IPS-20b (cell line): ENCODE measurements around the gene GTF3C5.
"Not testable (repeated sequence)": the region's sequence is repeated elsewhere in the genome, so short reads cannot be mapped to it uniquely, and the experiment has no call there.

ENCODE experiments used
- H3K27ac ChIP-seq: one replicate; pipeline ENCODE4 v1.5.1; 2013; ENCODE audit warnings: low read length
- H3K27me3 ChIP-seq: 2 replicates; pipeline ENCODE4 v1.6.1; 2013; ENCODE audit warnings: mild to moderate bottlenecking, low read length, inconsistent platforms; ENCODE audit not compliant: insufficient read depth
- H3K36me3 ChIP-seq: 2 replicates; pipeline ENCODE4 v1.6.1; 2013; ENCODE audit warnings: low read depth, mild to moderate bottlenecking, inconsistent platforms, low read length, moderate library complexity; ENCODE audit not compliant: insufficient read depth
- H3K4me1 ChIP-seq: 2 replicates; pipeline ENCODE4 v1.6.1; 2013; ENCODE audit warnings: mild to moderate bottlenecking, control low read depth, inconsistent platforms, low read length, moderate library complexity; ENCODE audit not compliant: insufficient read depth
- H3K4me3 ChIP-seq: 2 replicates; pipeline ENCODE4 v1.5.1; 2013; ENCODE audit warnings: mild to moderate bottlenecking, low read length, inconsistent platforms
- H3K9ac ChIP-seq: 2 replicates; pipeline ENCODE4 v1.6.1; 2013; ENCODE audit warnings: low read depth, mild to moderate bottlenecking, inconsistent platforms, low read length, moderate library complexity
- H3K9me3 ChIP-seq: 2 replicates; pipeline ENCODE4 v1.6.1; 2013; ENCODE audit warnings: mild to moderate bottlenecking, low read depth, low read length, inconsistent platforms; ENCODE audit not compliant: insufficient read depth

The GTF3C5 gene

GRCh38 chr9:133037775-133038515 is 7.1 kb downstream of the GTF3C5 start:
- no peak overlapping the region for H3K4me3 ChIP-seq

GRCh38 chr9:133040892-133041479 is 10.2 kb downstream of the GTF3C5 start:
- peaks cover 47% of the 10 kb centered on the region for H3K36me3 ChIP-seq
- not testable (repeated sequence) for H3K9ac ChIP-seq, H3K27ac ChIP-seq, H3K4me1 ChIP-seq, H3K4me3 ChIP-seq, H3K9me3 ChIP-seq, H3K27me3 ChIP-seq

More at GRCh38 chr9:133037775-133038515, 7.1 kb downstream of the GTF3C5 start:
- no peaks in the 10 kb centered on the region for H3K4me1 ChIP-seq
- H3K27me3 ChIP-seq, result no peaks in the 10 kb centered on the region
- no peak overlapping the region for H3K27ac ChIP-seq
- H3K36me3 ChIP-seq, result peaks cover 30% of the 10 kb centered on the region
- H3K9me3 ChIP-seq, result no peaks in the 10 kb centered on the region
- H3K9ac ChIP-seq, result no peak overlapping the region

- H3K4me1 ChIP-seq, result no peaks in the 10 kb centered on the region
- no peak overlapping the region for H3K9ac ChIP-seq
- H3K9me3 ChIP-seq, result no peaks in the 10 kb centered on the region
- no peak overlapping the region for H3K27ac ChIP-seq
- peaks cover 57% of the 10 kb centered on the region for H3K36me3 ChIP-seq
- no peak overlapping the region for H3K4me3 ChIP-seq
- no peaks in the 10 kb centered on the region for H3K27me3 ChIP-seq
Observed at GRCh38 chr9:133041958-133042357, 11.2 kb downstream of the GTF3C5 start.

- Histone ChIP-seq H3K9ac (no peak overlapping the region), H3K4me1 (no peaks in the 10 kb centered on the region), H3K9me3 (no peaks in the 10 kb centered on the region), H3K27me3 (no peaks in the 10 kb centered on the region), H3K27ac (no peak overlapping the region), H3K4me3 (no peak overlapping the region), H3K36me3 (peaks cover 62% of the 10 kb centered on the region)
Observed at GRCh38 chr9:133042676-133043075, 11.9 kb downstream of the GTF3C5 start.

DNA sequence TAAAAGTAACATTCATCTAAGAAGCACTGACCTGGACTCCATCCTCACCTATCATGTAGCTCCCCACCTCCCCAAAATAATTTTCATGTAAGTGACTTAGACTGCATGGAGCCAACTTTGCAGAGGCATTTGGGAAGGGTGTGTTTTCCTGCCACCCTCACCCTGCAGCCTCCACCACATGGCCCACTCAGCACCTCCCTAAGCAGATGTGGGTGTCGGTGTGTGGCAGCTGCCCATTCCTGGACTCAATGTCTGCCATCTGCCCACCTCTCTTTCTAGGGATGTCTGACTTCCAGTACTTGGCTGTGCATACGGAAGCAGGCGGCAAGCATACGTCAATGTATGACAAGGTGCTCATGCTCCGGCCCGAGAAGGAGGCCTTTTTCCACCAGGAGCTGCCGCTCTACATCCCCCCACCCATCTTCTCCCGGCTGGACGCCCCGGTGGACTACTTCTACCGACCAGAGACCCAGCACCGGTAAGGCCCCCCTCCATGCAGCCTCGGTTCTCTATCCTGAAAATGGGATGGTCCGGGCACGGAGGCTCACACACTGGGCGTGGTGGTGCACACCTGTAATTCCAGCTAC is 12.7 kb downstream of the GTF3C5 start:
- Histone ChIP-seq H3K9ac (no peak overlapping the region), H3K4me3 (no peak overlapping the region), H3K4me1 (no peaks in the 10 kb centered on the region), H3K27me3 (no peaks in the 10 kb centered on the region), H3K9me3 (no peaks in the 10 kb centered on the region), H3K36me3 (peaks cover 62% of the 10 kb centered on the region), H3K27ac (no peak overlapping the region)

DNA sequence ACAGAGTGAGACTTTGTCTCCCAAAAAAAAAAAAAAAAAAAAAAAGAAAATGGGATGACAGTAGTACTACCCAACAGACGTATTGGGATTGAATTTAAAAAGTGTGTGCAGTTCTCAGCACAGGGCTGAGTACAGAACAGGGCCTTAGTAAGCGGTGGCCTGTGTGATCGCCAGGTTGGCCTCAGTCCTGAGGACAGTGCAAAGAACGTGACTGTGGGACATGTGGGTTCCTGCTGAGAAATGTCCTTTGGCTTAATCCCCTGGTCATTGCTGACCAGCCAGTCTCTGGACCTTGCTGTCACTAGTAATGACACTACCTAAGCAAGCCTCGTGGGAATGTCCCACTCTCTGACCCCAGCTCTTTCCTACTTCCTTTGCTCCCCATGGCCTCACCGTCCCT is 13.3 kb downstream of the GTF3C5 start:
- H3K36me3 ChIP-seq, result peaks cover 67% of the 10 kb centered on the region
- H3K4me3 ChIP-seq, result no peak overlapping the region
- no peaks in the 10 kb centered on the region for H3K27me3 ChIP-seq
- no peak overlapping the region for H3K9ac ChIP-seq
- H3K27ac ChIP-seq, result no peak overlapping the region
- H3K4me1 ChIP-seq, result no peaks in the 10 kb centered on the region
- no peaks in the 10 kb centered on the region for H3K9me3 ChIP-seq

- no peak overlapping the region for H3K27ac ChIP-seq
- H3K4me3 ChIP-seq, result no peak overlapping the region
- H3K4me1 ChIP-seq, result no peaks in the 10 kb centered on the region
- no peaks in the 10 kb centered on the region for H3K9me3 ChIP-seq
- no peak overlapping the region for H3K9ac ChIP-seq
- H3K27me3 ChIP-seq, result no peaks in the 10 kb centered on the region
- peaks cover 73% of the 10 kb centered on the region for H3K36me3 ChIP-seq
Observed at GRCh38 chr9:133044661-133045060, 13.9 kb downstream of the GTF3C5 start.

DNA sequence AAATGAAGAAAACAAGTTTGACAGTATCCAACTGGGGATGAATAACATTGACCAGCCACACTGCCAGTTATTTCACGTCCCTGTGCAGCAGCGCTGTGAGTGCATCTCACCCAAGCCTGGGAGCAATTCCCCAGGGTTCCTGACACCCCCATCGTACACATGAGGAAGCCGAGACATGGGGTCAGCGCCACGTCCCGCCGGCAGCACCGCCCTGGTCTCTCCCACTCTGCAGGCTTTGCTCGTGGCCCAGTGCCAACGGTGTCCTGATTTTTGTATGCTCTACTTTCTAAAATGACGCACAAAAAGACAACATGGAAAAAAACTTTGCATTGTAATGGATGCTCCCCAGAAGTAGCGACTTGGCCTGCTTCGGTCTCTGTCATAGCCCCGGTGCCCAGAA is 14.3 kb downstream of the GTF3C5 start:
- H3K27ac ChIP-seq, result no peak overlapping the region
- H3K4me3 ChIP-seq, result no peak overlapping the region
- H3K9ac ChIP-seq, result no peak overlapping the region
- H3K9me3 ChIP-seq, result no peaks in the 10 kb centered on the region
- H3K27me3 ChIP-seq, result no peaks in the 10 kb centered on the region
- no peaks in the 10 kb centered on the region for H3K4me1 ChIP-seq
- peaks cover 77% of the 10 kb centered on the region for H3K36me3 ChIP-seq

- H3K36me3 ChIP-seq, result peaks cover 86% of the 10 kb centered on the region
- no peak overlapping the region for H3K4me3 ChIP-seq
- H3K4me1 ChIP-seq, result no peaks in the 10 kb centered on the region
- H3K27me3 ChIP-seq, result no peaks in the 10 kb centered on the region
- no peak overlapping the region; the same call in 1 of the 2 replicates for H3K9ac ChIP-seq
- H3K27ac ChIP-seq, result no peak overlapping the region
- no peaks in the 10 kb centered on the region for H3K9me3 ChIP-seq
Observed at GRCh38 chr9:133046196-133046899, 15.6 kb downstream of the GTF3C5 start.

DNA sequence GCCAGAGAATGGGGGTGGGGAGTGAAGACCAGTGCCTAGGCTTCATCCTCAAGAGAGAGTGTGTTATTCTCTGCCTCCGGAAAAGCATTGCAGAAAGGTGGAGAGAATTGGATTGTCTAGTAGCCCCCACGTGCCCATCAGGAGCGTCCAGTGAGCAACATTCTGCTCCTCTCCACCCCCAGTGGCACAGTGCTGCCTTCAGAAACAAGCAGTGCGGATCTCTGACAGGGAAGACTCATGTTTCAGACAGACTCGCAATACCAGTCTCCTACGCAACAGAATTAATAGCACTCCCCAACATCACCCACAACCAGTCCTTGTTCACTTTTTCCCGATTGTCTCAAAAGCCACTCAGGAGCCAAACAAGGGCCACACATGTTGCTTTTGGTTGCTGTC is 16.1 kb downstream of the GTF3C5 start:
- H3K27ac ChIP-seq, result no peak overlapping the region
- H3K4me3 ChIP-seq, result no peak overlapping the region
- H3K36me3 ChIP-seq, result peaks cover 87% of the 10 kb centered on the region
- H3K9me3 ChIP-seq, result no peaks in the 10 kb centered on the region
- H3K27me3 ChIP-seq, result no peaks in the 10 kb centered on the region
- no peak overlapping the region for H3K9ac ChIP-seq
- no peaks in the 10 kb centered on the region for H3K4me1 ChIP-seq

DNA sequence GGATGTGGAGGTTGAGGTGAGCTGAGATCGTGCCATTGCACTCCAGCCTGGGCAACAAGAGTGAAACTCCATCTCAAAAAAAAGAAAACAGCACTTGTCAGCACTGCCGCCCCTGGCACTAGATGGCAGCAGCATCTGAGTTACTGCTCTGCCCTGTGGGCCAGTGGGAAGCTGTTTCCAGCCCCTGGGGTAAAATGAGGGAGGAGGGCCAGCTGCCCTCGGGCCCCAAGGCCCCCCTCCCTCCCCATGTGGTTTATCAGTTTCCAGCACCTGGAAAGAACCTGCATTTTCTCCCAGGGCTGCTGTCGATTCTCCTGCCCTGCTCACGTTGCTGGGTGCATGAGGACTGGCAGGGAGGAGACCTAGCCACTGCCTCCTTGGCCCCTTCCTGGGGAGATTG is 17.8 kb downstream of the GTF3C5 start:
- Histone ChIP-seq H3K4me3 (no peak overlapping the region), H3K27ac (no peak overlapping the region), H3K36me3 (peaks cover 85% of the 10 kb centered on the region), H3K9ac (no peak overlapping the region), H3K9me3 (no peaks in the 10 kb centered on the region), H3K27me3 (no peaks in the 10 kb centered on the region), H3K4me1 (no peaks in the 10 kb centered on the region)
